Activated CD4-positive, alpha-beta T cell treated with anti-CD3 and anti-CD28 coated beads for 48 hours (primary cell): ENCODE data around the gene CHMP6.

ENCODE experiments used
- DNase-seq: peaks from one replicate; pipeline ENCODE4 v3.0.0-alpha.2; 2020

Gene CHMP6

GRCh38 chr17:80971704-80972304 lies 19.8 kb upstream of the CHMP6 start:
- no peak for DNase-seq

GRCh38 chr17:80976701-80977100 lies 14.9 kb upstream of the CHMP6 start:
- no peak for DNase-seq

- DNase-seq: no peak
Observed at GRCh38 chr17:80977172-80977571, 14.5 kb upstream of the CHMP6 start.

GRCh38 chr17:80978499-80979497 lies 12.8 kb upstream of the CHMP6 start:
- no peak for DNase-seq

GRCh38 chr17:80979547-80980378 lies 11.9 kb upstream of the CHMP6 start:
- DNase-seq: no peak

- DNase-seq: peak; percentile 32
Observed at GRCh38 chr17:80980397-80981061, 11.1 kb upstream of the CHMP6 start.

GRCh38 chr17:80981062-80981902 lies 10.4 kb upstream of the CHMP6 start:
- peak; percentile 52 for DNase-seq

GRCh38 chr17:80981929-80982425 lies 9.7 kb upstream of the CHMP6 start:
- no peak for DNase-seq

- DNase-seq: no peak
Observed at GRCh38 chr17:80982426-80982974, 9.1 kb upstream of the CHMP6 start.

GRCh38 chr17:80983545-80983944 lies 8.1 kb upstream of the CHMP6 start:
- no peak for DNase-seq

GRCh38 chr17:80984749-80985148 lies 6.9 kb upstream of the CHMP6 start:
- no peak for DNase-seq

- DNase-seq: no peak
Observed at GRCh38 chr17:80986046-80986445, 5.6 kb upstream of the CHMP6 start.

GRCh38 chr17:80986816-80987475 lies 4.7 kb upstream of the CHMP6 start:
- no peak for DNase-seq

- no peak for DNase-seq
Observed at GRCh38 chr17:80987941-80988461, 3.6 kb upstream of the CHMP6 start.

GRCh38 chr17:80989586-80989913 lies 2.1 kb upstream of the CHMP6 start:
- DNase-seq: no peak

- no peak for DNase-seq
Observed at GRCh38 chr17:80990921-80991644, 558 bp upstream of the CHMP6 start.

- no peak for DNase-seq
Observed at GRCh38 chr17:80992077-80992947, 671 bp downstream of the CHMP6 start.

- no peak for DNase-seq
Observed at GRCh38 chr17:80992948-80993624, 1.4 kb downstream of the CHMP6 start.
